Gastroesophageal sphincter (tissue), 4 donors: ENCODE results near the gene DBNDD2. TPM values are rescaled to one million over a fixed set of nuclear protein-coding genes. Genes with fewer than 3 reads are reported as not detected.

ENCODE experiments used
- ATAC-seq: fragments of 150-250 bp; one replicate; pipeline ENCODE4 v1.9.1; 2016; ENCODE audit warnings: mild to moderate bottlenecking, moderate library complexity
- H3K27ac ChIP-seq, 4 donors: fragments of 200-600 bp; sonication (generic) in 3 of 4; 1 replicate in 3 of 4; 2 replicates in 1 of 4; pipeline ENCODE4 v1.5.1; 2016 to 2019
- H3K27me3 ChIP-seq: fragments of 200-600 bp; sonication (generic); one replicate; pipeline ENCODE4 v1.5.1; 2019
- H3K36me3 ChIP-seq, 2 donors: fragments of 200-600 bp; sonication (generic); one replicate each; pipeline ENCODE4 v1.5.1; 2019; ENCODE audit warnings: control low read depth in 1 of 2
- H3K4me1 ChIP-seq, 3 donors: fragments of 200-600 bp; sonication (generic); 1 replicate in 2 of 3; 2 replicates in 1 of 3; pipeline ENCODE4 v1.5.1; 2016 to 2019; ENCODE audit warnings: control low read depth in 2 of 3
- H3K4me3 ChIP-seq, 2 donors: fragments of 200-600 bp; sonication (generic); one replicate each; pipeline ENCODE4 v1.5.1; 2019; ENCODE audit warnings: mild to moderate bottlenecking in 1 of 2, moderate library complexity in 1 of 2
- H3K9me3 ChIP-seq, 3 donors: fragments of 200-600 bp; sonication (generic); one replicate each; pipeline ENCODE4 v1.5.1; 2017 to 2019; ENCODE audit warnings: control low read depth in 2 of 3
- EP300 ChIP-seq: sonication (generic); formaldehyde crosslinking; IDR thresholded peaks from one replicate; pipeline ENCODE4 v1.6.1; 2017; ENCODE audit warnings: antibody characterized with exemption, mild to moderate bottlenecking
- POLR2A ChIP-seq, 2 donors: fragments of 450-650 bp; IDR thresholded peaks; one replicate each; pipeline ENCODE4 v1.6.1; 2017; ENCODE audit warnings: antibody characterized with exemption in 2 of 2, mild to moderate bottlenecking in 2 of 2, moderate library complexity in 1 of 2
- POLR2AphosphoS5 ChIP-seq: sonication (generic); formaldehyde crosslinking; IDR thresholded peaks from one replicate; pipeline ENCODE4 v1.6.1; 2017; ENCODE audit warnings: antibody characterized with exemption
- WGBS, 2 donors: methylation state at CpG; one replicate each; pipeline ENCODE4 v1.1.5; 2018; ENCODE audit warnings: low coverage in 1 of 2; 5-methylcytosine and 5-hydroxymethylcytosine counted together
- total RNA-seq, 4 donors: library from RNA; depleted of rRNA; stranded (reverse); fragments of >200 nt; gene quantifications; one replicate each; pipeline ENCODE4 v1.1.0, GENCODE V29; 2016
- TF ChIP-seq, protein P1 (sequence below), 4 experiments: fragments of 200-600 bp in 2 of 4; fragments of 450-650 bp in 2 of 4; sonication (generic) in 1 of 4; IDR thresholded peaks; one replicate each; pipeline ENCODE4 v1.5.1; 2017 to 2019; ENCODE audit warnings: antibody characterized with exemption in 4 of 4, mild to moderate bottlenecking in 2 of 4, moderate library complexity in 2 of 4

Gene DBNDD2
- total RNA-seq, 4 donors from 2014 or later, result 84.9 to 132 (median 106) TPM

DNA sequence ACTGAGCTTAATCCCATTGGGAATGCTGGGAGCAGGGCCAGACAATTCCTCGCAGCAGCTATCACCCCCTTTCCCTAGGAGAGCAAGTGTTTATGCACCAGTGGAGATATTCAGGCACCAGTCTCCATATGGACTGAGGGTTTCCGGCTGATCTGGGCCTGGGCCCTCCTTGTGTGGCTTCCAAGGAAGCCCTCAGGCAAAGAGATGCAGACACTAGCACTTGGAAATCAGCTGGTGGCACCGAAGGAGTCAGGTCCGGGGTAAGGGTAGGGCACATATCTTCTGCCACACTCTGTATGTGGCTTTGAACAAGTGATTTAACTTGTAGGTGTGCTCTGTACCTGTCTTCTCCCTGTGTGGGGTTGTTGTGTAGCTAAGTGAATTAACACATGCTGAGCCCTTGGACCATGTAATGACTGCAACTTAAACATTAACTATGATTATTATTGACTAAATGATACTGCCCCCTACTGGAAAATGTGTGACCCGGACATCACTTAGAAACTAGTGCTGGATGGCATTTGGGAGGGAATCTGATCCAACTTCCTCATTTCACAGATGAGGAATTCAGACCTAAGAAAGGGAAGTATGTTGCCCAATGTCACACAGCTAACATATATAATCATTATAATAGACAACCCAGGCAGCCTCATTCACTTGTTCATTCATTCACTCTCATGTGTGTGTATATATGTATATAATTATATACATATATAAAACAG, 42.2 kb downstream of the DBNDD2 start:
- ATAC-seq, result no peak
- TF ChIP-seq, protein P1, sequence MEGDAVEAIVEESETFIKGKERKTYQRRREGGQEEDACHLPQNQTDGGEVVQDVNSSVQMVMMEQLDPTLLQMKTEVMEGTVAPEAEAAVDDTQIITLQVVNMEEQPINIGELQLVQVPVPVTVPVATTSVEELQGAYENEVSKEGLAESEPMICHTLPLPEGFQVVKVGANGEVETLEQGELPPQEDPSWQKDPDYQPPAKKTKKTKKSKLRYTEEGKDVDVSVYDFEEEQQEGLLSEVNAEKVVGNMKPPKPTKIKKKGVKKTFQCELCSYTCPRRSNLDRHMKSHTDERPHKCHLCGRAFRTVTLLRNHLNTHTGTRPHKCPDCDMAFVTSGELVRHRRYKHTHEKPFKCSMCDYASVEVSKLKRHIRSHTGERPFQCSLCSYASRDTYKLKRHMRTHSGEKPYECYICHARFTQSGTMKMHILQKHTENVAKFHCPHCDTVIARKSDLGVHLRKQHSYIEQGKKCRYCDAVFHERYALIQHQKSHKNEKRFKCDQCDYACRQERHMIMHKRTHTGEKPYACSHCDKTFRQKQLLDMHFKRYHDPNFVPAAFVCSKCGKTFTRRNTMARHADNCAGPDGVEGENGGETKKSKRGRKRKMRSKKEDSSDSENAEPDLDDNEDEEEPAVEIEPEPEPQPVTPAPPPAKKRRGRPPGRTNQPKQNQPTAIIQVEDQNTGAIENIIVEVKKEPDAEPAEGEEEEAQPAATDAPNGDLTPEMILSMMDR (IDR thresholded peaks at IDR 0.05), result peak; percentile 21 to 50 (median 35)
- no peak for TF ChIP-seq EP300
- WGBS, 2 donors, result 0% methylated on average over 1 of the region's 5 CpGs
- Histone ChIP-seq H3K4me3 (no peak overlapping the region), H3K27ac (peak overlapping the region in 3 of 4 donors; percentile 6 to 71 (median 12)), H3K4me1 (peaks cover 0 to 15% (median 3%) of the 10 kb centered on the region in 3 donors), H3K36me3 (peaks cover 0 to 4% of the 10 kb centered on the region in 2 donors), H3K9me3 (no peaks in the 10 kb centered on the region), H3K27me3 (peaks cover 6% of the 10 kb centered on the region)

DNA sequence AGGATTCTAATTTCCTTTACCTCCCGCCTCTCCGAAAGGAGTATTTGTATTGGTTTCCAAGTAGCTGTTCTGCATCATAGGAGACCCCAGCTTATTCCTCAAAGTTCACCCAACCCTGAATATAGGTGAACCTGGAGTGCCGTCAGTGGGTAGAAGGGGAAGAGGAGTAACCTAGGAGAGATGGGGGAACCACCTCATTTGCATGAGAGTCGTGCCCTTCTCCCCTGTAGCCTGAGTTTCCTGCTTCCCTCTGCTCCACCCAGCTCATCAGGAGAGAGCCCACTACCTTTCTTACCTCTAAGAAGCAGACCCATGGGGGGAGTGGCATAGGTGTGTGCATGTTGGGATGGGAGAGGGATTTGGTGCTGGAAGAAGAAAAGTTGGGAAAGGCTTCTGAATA, 44.1 kb downstream of the DBNDD2 start:
- no peak for ATAC-seq
- H3K4me3 ChIP-seq, result no peak overlapping the region
- 67 to 72% methylated on average over 3 of the region's 4 CpGs for WGBS, 2 donors

DNA sequence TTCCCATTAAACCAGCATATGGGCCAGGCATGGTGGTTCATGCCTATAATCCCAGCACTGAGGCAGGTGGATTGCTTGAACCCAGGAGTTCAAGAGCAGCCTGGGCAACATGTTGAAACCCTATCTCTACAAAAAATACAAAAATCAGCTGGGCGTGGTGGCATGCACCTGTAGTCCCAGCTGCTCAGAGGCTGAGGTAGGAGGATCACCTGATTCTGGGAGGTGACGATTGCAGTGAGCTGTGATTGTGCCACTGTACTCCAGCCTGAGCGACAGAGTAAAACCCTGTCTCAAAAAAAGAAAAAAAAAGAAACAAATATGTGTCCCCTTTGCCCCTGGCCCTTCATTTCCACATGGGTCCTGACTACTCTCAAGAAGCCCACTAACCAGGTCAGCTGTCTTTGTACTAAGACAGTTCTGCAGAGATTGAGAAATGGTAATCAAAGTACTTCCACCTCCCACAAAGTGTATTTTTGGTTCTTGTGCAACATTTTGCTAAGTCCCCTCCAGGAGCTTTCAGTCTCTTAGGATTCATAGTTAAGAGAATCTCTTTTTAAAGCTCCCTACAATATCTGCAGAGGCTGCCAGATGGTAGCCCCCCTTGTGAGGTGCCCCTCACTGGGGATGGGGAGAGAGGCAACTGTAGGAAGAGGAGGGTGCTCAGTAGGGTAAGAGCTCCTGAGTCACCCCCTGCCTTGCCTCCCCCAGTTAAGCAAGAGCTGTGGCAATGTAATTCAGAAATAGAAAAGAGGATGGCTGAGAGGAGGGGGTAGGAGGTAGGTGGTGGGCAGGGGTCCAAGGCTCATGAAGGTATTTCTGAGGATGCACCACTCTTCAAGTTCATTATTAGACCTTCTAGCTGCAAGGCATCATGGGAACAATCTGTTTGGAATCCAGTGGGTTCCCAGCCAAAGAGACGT, 44.9 kb downstream of the DBNDD2 start:
- H3K4me3 ChIP-seq, result no peak overlapping the region
- no peaks in the 10 kb centered on the region for H3K27me3 ChIP-seq
- ATAC-seq, result no peak
- peaks cover 0 to under 1% of the 10 kb centered on the region in 2 donors for H3K36me3 ChIP-seq
- no peaks in the 10 kb centered on the region for H3K9me3 ChIP-seq
- TF ChIP-seq, protein P1 (IDR thresholded peaks at IDR 0.05), result no peak
- TF ChIP-seq EP300, result no peak
- TF ChIP-seq POLR2A (IDR thresholded peaks at IDR 0.05), result no peak
- no peak for TF ChIP-seq POLR2AphosphoS5
- 50 to 94% methylated on average over 2 to 3 of the region's 4 CpGs for WGBS, 2 donors
- no peak overlapping the region for H3K27ac ChIP-seq
- H3K4me1 ChIP-seq, result peaks cover 0 to 15% (median 3%) of the 10 kb centered on the region in 3 donors

More for the DNA sequence above, 44.1 kb downstream of the DBNDD2 start:
- Histone ChIP-seq H3K36me3 (peaks cover 0 to 4% of the 10 kb centered on the region in 2 donors), H3K27ac (no peak overlapping the region), H3K4me1 (peaks cover 0 to 15% (median 3%) of the 10 kb centered on the region in 3 donors), H3K27me3 (no peaks in the 10 kb centered on the region), H3K9me3 (no peaks in the 10 kb centered on the region)
- no peak for TF ChIP-seq EP300
- no peak for TF ChIP-seq POLR2A (IDR thresholded peaks at IDR 0.05)
- no peak for TF ChIP-seq POLR2AphosphoS5
- TF ChIP-seq, protein P1 (IDR thresholded peaks at IDR 0.05), result no peak

DNA sequence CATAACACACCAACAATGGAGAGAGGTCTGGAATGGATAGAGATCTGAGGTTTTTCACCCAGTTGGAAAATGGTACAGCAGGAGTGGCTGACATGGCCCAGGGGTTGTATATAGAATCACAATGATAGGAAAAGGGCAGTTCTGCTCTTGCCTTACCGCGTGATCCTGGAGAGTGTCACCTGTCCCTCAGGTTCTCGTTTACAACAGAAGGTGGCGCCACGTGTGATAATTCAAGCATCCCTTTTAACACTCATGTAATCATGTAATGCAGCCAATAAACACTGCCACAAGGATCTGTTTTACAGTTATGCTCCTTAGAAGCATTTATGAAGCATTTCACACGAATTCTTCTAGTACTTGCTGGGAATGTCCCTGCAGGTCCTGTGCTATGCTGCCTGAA, 48.5 kb downstream of the DBNDD2 start:
- no peak overlapping the region for H3K4me3 ChIP-seq
- TF ChIP-seq EP300, result no peak
- TF ChIP-seq POLR2A (IDR thresholded peaks at IDR 0.05), result no peak
- no peak for TF ChIP-seq POLR2AphosphoS5
- TF ChIP-seq, protein P1 (IDR thresholded peaks at IDR 0.05), result no peak
- H3K27ac ChIP-seq, result no peak overlapping the region
- no peaks in the 10 kb centered on the region for H3K27me3 ChIP-seq
- H3K9me3 ChIP-seq, result no peaks in the 10 kb centered on the region
- WGBS, 2 donors, result 21 to 26% methylated on average over 6 of the region's 6 CpGs
- H3K4me1 ChIP-seq, result no peaks in the 10 kb centered on the region
- ATAC-seq, result no peak
- H3K36me3 ChIP-seq, result no peaks in the 10 kb centered on the region
